GM12875 (cell line): ENCODE results near the gene DHX40.

ENCODE experiments used
- H3K4me3 ChIP-seq: one replicate; pipeline ENCODE4 v1.5.1; 2011; ENCODE audit warnings: low read depth, low read length, control low read depth
- TF ChIP-seq, protein P1 (sequence below): IDR thresholded peaks from 2 replicates; pipeline ENCODE4 v1.5.1; 2011; ENCODE audit warnings: low read depth, mild to moderate bottlenecking, control low read depth, inconsistent platforms, low read length, moderate library complexity, borderline replicate concordance; ENCODE audit not compliant: insufficient read depth

DHX40 gene

GRCh38 chr17:59607817-59608403 lies 42.5 kb downstream of the DHX40 start:
- TF ChIP-seq, protein P1, sequence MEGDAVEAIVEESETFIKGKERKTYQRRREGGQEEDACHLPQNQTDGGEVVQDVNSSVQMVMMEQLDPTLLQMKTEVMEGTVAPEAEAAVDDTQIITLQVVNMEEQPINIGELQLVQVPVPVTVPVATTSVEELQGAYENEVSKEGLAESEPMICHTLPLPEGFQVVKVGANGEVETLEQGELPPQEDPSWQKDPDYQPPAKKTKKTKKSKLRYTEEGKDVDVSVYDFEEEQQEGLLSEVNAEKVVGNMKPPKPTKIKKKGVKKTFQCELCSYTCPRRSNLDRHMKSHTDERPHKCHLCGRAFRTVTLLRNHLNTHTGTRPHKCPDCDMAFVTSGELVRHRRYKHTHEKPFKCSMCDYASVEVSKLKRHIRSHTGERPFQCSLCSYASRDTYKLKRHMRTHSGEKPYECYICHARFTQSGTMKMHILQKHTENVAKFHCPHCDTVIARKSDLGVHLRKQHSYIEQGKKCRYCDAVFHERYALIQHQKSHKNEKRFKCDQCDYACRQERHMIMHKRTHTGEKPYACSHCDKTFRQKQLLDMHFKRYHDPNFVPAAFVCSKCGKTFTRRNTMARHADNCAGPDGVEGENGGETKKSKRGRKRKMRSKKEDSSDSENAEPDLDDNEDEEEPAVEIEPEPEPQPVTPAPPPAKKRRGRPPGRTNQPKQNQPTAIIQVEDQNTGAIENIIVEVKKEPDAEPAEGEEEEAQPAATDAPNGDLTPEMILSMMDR: no peak
- H3K4me3 ChIP-seq: no peak overlapping the region

DNA sequence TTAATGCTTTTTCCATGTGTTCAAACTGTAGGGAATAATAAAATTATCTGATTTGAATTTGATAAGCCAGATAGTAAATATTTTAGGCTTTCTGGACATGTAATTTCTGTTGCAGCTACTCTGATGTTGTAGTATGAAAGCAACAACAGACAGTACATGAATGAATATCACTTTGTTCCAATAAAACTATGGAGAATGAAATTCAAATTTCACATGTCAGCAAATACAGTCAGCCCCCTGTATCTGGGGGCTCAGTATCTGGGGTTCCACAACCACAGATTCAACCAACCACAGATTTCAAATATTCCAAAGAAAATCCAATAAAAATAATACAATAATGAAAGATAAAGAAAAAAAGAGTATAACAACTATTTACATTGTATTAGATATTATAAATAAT lies 46.1 kb downstream of the DHX40 start:
- TF ChIP-seq, protein P1: no peak
- H3K4me3 ChIP-seq: no peak overlapping the region

GRCh38 chr17:59616253-59616920 lies 51.0 kb downstream of the DHX40 start:
- H3K4me3 ChIP-seq: no peak overlapping the region
- TF ChIP-seq, protein P1: no peak

GRCh38 chr17:59617156-59617732 lies 51.8 kb downstream of the DHX40 start:
- H3K4me3 ChIP-seq: no peak overlapping the region
- TF ChIP-seq, protein P1: no peak

DNA sequence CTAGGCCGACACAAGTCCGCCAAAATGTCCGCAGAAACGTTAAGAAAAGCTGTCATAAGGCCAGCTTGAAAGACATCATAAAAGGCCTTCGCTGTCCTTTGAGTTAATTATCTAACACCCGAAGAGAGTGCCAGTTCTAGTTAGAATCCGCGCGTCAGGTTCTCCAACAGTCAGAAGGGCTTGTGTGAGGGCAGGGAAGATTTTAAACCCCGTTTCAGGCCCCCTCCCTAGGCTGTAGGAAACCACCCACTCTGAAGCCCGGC lies 53.6 kb downstream of the DHX40 start:
- H3K4me3 ChIP-seq: peak overlapping the region; percentile 79
- TF ChIP-seq, protein P1: no peak

DNA sequence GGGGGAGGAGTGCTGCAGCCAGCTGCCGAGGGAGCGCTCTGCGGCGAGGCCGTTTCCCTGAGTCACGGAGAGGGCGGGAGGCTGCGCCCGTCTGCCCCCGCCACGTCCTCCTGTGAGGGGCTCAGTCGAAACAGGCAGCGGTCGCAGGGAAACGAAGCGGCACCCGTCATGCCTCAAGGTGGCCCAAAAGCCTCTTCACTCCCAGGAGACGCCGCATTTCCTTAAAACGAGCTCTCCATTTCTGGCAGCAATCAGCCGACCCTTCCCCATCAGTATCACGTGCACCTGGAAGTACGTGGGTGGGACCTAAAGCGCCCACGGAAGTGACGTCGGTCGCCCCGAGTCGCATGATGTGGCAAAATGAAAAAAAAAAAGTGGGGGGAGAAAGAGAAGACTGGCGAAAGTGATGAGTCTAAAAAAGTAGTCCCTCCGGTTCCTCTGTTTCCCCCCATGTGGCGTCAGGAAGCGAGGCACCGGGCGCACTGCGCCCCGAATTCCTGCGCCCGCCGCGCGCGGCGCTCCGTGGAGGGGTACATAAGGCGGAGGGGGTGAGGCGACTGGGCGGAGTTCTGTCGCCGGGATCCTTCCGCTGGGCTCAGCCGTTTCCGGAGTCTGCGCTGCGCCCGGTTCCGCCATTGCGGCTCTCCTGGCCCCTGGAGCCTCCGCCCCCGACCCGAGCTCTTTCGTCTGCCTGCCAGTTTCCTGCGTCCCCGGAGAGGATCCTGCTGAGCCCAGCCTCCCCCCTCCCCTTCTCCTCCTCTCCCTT lies 54.1 kb downstream of the DHX40 start, which contains the start of gene CLTC:
TSS of gene CLTC (plus strand) at position 598 of the 766 bp plus-strand sequence. CDS start 237 bp downstream, outside the sequence.
- TF ChIP-seq, protein P1: no peak

More for the DNA sequence above, 54.1 kb downstream of the DHX40 start, which contains the start of gene CLTC:
- peak within 1 kb of the TSS; percentile 79 for H3K4me3 ChIP-seq
